Muscle of leg (tissue), 11 donors: ENCODE data around the gene THG1L. TPM values are rescaled to one million over a fixed set of nuclear protein-coding genes. Genes with fewer than 3 reads are reported as not detected.
"Not testable (repeated sequence)": the region's sequence is repeated elsewhere in the genome, so short reads cannot be mapped to it uniquely, and the experiment has no call there.

Source experiments
- DNase-seq: peaks from one replicate; pipeline ENCODE4 v3.0.0; 2013
- H3K27ac ChIP-seq: one replicate; pipeline ENCODE4 v1.5.1; 2013; ENCODE audit warnings: mild to moderate bottlenecking, low read length, control low read depth
- H3K27me3 ChIP-seq: one replicate; pipeline ENCODE4 v1.6.1; 2013; ENCODE audit warnings: low read length; ENCODE audit not compliant: control insufficient read depth, insufficient read depth
- H3K36me3 ChIP-seq: one replicate; pipeline ENCODE4 v1.6.1; 2013; ENCODE audit warnings: low read length; ENCODE audit not compliant: control insufficient read depth, insufficient read depth
- H3K4me1 ChIP-seq: one replicate; pipeline ENCODE4 v1.6.1; 2013; ENCODE audit warnings: low read length; ENCODE audit not compliant: control insufficient read depth, insufficient read depth
- H3K4me3 ChIP-seq: one replicate; pipeline ENCODE4 v1.5.1; 2013; ENCODE audit warnings: low read length, control low read depth
- H3K9me3 ChIP-seq: replicated peaks from 2 replicates; pipeline ENCODE4 v1.6.1; 2013; ENCODE audit warnings: low read depth, low read length; ENCODE audit not compliant: control insufficient read depth
- WGBS: methylation state at CpG from one replicate; pipeline ENCODE4 v1.1.5; 2013; ENCODE audit warnings: missing lambda C conversion rate; ENCODE audit not compliant: insufficient coverage; 5-methylcytosine and 5-hydroxymethylcytosine counted together
- polyA plus RNA-seq, 8 donors: library from polyadenylated mRNA; unstranded; fragments of 120-200 nt; gene quantifications; one replicate each; pipeline versions ENCODE4 v1.2.1 to v1.2.3, GENCODE V29; 2013; ENCODE audit warnings: inconsistent platforms in 1 of 8, low replicate concordance in 1 of 8; ENCODE audit not compliant: insufficient read length in 8 of 8, insufficient read depth in 1 of 8
- total RNA-seq: library from RNA; stranded (reverse); fragments of 120-200 nt; gene quantifications from one replicate; pipeline ENCODE4 v1.2.4, GENCODE V29; 2013

The THG1L gene
- total and polyA plus RNA-seq, 9 donors = 22.1 to 31.5 (median 28.0) TPM

- not testable (repeated sequence) for H3K27ac ChIP-seq, H3K27me3 ChIP-seq, H3K4me3 ChIP-seq, H3K36me3 ChIP-seq, H3K4me1 ChIP-seq, DNase-seq, H3K9me3 ChIP-seq
- no CpG with 5 or more reads among the region's 2 CpGs for WGBS
Observed at GRCh38 chr5:157722895-157723294, 8.3 kb upstream of the THG1L start.

GRCh38 chr5:157726607-157727006 is 4.6 kb upstream of the THG1L start:
- H3K27ac ChIP-seq, H3K4me1 ChIP-seq, H3K4me3 ChIP-seq, H3K9me3 ChIP-seq, DNase-seq, H3K27me3 ChIP-seq, H3K36me3 ChIP-seq: not testable (repeated sequence)
- WGBS = no CpG with 5 or more reads among the region's 2 CpGs

GRCh38 chr5:157727858-157728257 is 3.4 kb upstream of the THG1L start:
- H3K27ac ChIP-seq, H3K4me3 ChIP-seq, H3K27me3 ChIP-seq, H3K9me3 ChIP-seq, H3K4me1 ChIP-seq, DNase-seq, H3K36me3 ChIP-seq: not testable (repeated sequence)
- WGBS = no CpG with 5 or more reads among the region's 1 CpG

GRCh38 chr5:157729858-157730257 is 1.4 kb upstream of the THG1L start:
- H3K27ac ChIP-seq = no peak overlapping the region
- H3K36me3 ChIP-seq = peaks cover 13% of the 10 kb centered on the region
- H3K27me3 ChIP-seq = no peaks in the 10 kb centered on the region
- no peak for DNase-seq
- peaks cover 6% of the 10 kb centered on the region for H3K4me1 ChIP-seq
- H3K9me3 ChIP-seq = no peaks in the 10 kb centered on the region
- H3K4me3 ChIP-seq = no peak overlapping the region

GRCh38 chr5:157730900-157731271 is 334 bp upstream of the THG1L start:
- no peak for DNase-seq
- Histone ChIP-seq H3K9me3 (no peaks in the 10 kb centered on the region), H3K4me1 (peaks cover 6% of the 10 kb centered on the region), H3K4me3 (peak overlapping the region; percentile 71), H3K27ac (peak overlapping the region; percentile 95), H3K27me3 (no peaks in the 10 kb centered on the region), H3K36me3 (peaks cover 14% of the 10 kb centered on the region)
- no CpG with 5 or more reads among the region's 5 CpGs for WGBS

GRCh38 chr5:157732130-157732514 is 902 bp downstream of the THG1L start:
- H3K27ac ChIP-seq = no peak overlapping the region
- no peaks in the 10 kb centered on the region for H3K27me3 ChIP-seq
- DNase-seq = no peak
- peak overlapping the region; percentile 71 for H3K4me3 ChIP-seq
- H3K4me1 ChIP-seq = peaks cover 6% of the 10 kb centered on the region
- H3K9me3 ChIP-seq = no peaks in the 10 kb centered on the region
- WGBS = 86% methylated on average over 4 of the region's 5 CpGs
- H3K36me3 ChIP-seq = peaks cover 18% of the 10 kb centered on the region

- 67% methylated on average over 1 of the region's 8 CpGs for WGBS
- Histone ChIP-seq H3K4me3 (no peak overlapping the region), H3K9me3 (no peaks in the 10 kb centered on the region), H3K27me3 (no peaks in the 10 kb centered on the region), H3K4me1 (peaks cover 6% of the 10 kb centered on the region), H3K36me3 (peaks cover 18% of the 10 kb centered on the region), H3K27ac (no peak overlapping the region)
- no peak for DNase-seq
Observed at GRCh38 chr5:157732596-157733262, 1.5 kb downstream of the THG1L start.

GRCh38 chr5:157734436-157734835 is 3.2 kb downstream of the THG1L start:
- no peaks in the 10 kb centered on the region for H3K27me3 ChIP-seq
- 52% methylated on average over 4 of the region's 7 CpGs for WGBS
- H3K4me1 ChIP-seq = peaks cover 6% of the 10 kb centered on the region
- no peak overlapping the region for H3K4me3 ChIP-seq
- no peaks in the 10 kb centered on the region for H3K9me3 ChIP-seq
- H3K36me3 ChIP-seq = peaks cover 22% of the 10 kb centered on the region
- no peak for DNase-seq
- no peak overlapping the region for H3K27ac ChIP-seq

- WGBS = 90% methylated on average over 4 of the region's 6 CpGs
- H3K4me1 ChIP-seq = peaks cover 6% of the 10 kb centered on the region
- peaks cover 24% of the 10 kb centered on the region for H3K36me3 ChIP-seq
- H3K4me3 ChIP-seq = no peak overlapping the region
- no peaks in the 10 kb centered on the region for H3K27me3 ChIP-seq
- H3K9me3 ChIP-seq = no peaks in the 10 kb centered on the region
- no peak for DNase-seq
- no peak overlapping the region for H3K27ac ChIP-seq
Observed at GRCh38 chr5:157735991-157736390, 4.8 kb downstream of the THG1L start.

- Histone ChIP-seq H3K4me3 (no peak overlapping the region), H3K4me1 (peaks cover 4% of the 10 kb centered on the region), H3K9me3 (no peaks in the 10 kb centered on the region), H3K27ac (no peak overlapping the region), H3K36me3 (peaks cover 11% of the 10 kb centered on the region), H3K27me3 (no peaks in the 10 kb centered on the region)
- DNase-seq = no peak
- 89% methylated on average over 6 of the region's 12 CpGs for WGBS
Observed at GRCh38 chr5:157739388-157740228, 8.4 kb downstream of the THG1L start.
